Measurements from ENCODE around the gene MTMR10.

The MTMR10 gene

GRCh38 chr15:30956216-30957124 is 35.0 kb downstream of the MTMR10 start:
- DNase-seq (ENCODE audit: low spot score) = no peak

GRCh38 chr15:30954674-30955073 is 36.8 kb downstream of the MTMR10 start:
- DNase-seq (ENCODE audit: low spot score) = no peak

- DNase-seq (ENCODE audit: low spot score) = peak; percentile 84
Observed at GRCh38 chr15:30953731-30954378, 37.6 kb downstream of the MTMR10 start.

- no peak for DNase-seq (ENCODE audit: low spot score)
Observed at GRCh38 chr15:30953183-30953582, 38.2 kb downstream of the MTMR10 start.

- DNase-seq (ENCODE audit: low spot score) = no peak
Observed at GRCh38 chr15:30943654-30944335, 47.6 kb downstream of the MTMR10 start.

GRCh38 chr15:30941520-30941919 is 49.9 kb downstream of the MTMR10 start:
- DNase-seq (ENCODE audit: low spot score) = no peak

GRCh38 chr15:30940359-30940758 is 51.1 kb downstream of the MTMR10 start:
- no peak for DNase-seq (ENCODE audit: low spot score)

- DNase-seq (ENCODE audit: low spot score) = no peak
Observed at GRCh38 chr15:30939161-30939560, 52.3 kb downstream of the MTMR10 start.

- no peak for DNase-seq (ENCODE audit: low spot score)
Observed at GRCh38 chr15:30933293-30933692, 58.1 kb downstream of the MTMR10 start.

GRCh38 chr15:30930422-30930821 is 61.0 kb downstream of the MTMR10 start:
- DNase-seq (ENCODE audit: low spot score) = no peak

GRCh38 chr15:30929982-30930381 is 61.4 kb downstream of the MTMR10 start:
- DNase-seq (ENCODE audit: low spot score) = no peak

GRCh38 chr15:30929064-30929669 is 62.3 kb downstream of the MTMR10 start:
- DNase-seq (ENCODE audit: low spot score) = peak; percentile 11

- no peak for DNase-seq (ENCODE audit: low spot score)
Observed at GRCh38 chr15:30928076-30928475, 63.4 kb downstream of the MTMR10 start.

- DNase-seq (ENCODE audit: low spot score) = no peak
Observed at GRCh38 chr15:30927148-30927761, 64.2 kb downstream of the MTMR10 start.

- DNase-seq (ENCODE audit: low spot score) = no peak
Observed at GRCh38 chr15:30926161-30926560, 65.3 kb downstream of the MTMR10 start.

GRCh38 chr15:30925686-30926085 is 65.7 kb downstream of the MTMR10 start:
- DNase-seq (ENCODE audit: low spot score) = no peak

- DNase-seq (ENCODE audit: low spot score) = no peak
Observed at GRCh38 chr15:30924353-30924752, 67.1 kb downstream of the MTMR10 start.

- no peak for DNase-seq (ENCODE audit: low spot score)
Observed at GRCh38 chr15:30923429-30923828, 68.0 kb downstream of the MTMR10 start.

- DNase-seq (ENCODE audit: low spot score) = no peak
Observed at GRCh38 chr15:30922480-30923311, 68.7 kb downstream of the MTMR10 start.

- no peak for DNase-seq (ENCODE audit: low spot score)
Observed at GRCh38 chr15:30921781-30922479, 69.5 kb downstream of the MTMR10 start.
